GM18499 (cell line): Measurements from ENCODE around the gene MTMR1.

Source experiments
- ATAC-seq: cut with Tn5 transposase; IDR thresholded peaks from one replicate; pipeline ENCODE4 v1.9.1; 2021; ENCODE audit warnings: moderate number of reproducible peaks; ENCODE audit not compliant: insufficient read depth, unreplicated experiment

The MTMR1 gene

DNA sequence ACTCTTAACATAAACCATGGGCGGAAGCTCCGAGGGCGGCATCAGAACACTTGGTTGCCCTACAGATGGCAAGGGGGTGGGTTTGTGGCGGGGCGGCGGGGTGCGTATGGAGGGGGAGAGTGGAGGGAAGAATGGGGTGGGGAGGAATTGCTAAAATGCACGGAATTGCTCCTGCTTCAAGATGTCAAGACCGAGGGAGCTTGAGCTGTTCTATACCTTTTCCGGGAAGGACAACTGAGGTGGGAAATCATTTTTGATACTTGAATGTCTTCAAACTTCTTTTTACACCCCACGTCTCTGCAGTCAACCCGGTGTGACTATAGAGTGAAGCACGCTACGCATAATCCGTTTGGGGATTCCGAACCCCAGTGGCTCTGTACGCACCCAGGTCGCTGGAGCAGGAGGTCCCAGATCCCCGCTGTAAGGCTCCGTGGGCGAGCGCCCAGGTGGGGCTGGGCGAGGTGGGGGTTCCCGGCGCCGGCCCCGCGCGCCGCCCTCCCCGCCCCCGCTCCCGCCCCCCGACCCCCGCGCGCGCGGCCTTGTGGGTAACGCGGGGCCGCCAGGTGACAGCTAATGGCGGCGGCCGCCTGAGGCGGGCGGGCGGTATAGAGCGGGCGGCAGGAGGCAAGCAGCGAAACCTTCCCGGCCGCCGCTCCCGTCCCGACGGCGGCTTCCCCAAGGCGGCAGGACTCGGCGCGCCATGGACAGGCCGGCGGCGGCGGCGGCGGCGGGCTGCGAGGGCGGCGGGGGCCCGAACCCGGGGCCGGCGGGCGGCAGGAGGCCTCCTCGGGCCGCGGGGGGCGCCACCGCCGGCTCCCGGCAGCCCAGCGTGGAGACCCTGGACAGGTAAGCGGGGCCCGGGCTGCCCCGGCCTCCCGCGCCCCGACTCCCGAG lies at the start of gene MTMR1:
Gene MTMR1 (plus strand): TSS at position 566 of the 894 bp plus-strand sequence. CDS start 135 bp downstream, at position 701.
- no peak for ATAC-seq

DNA sequence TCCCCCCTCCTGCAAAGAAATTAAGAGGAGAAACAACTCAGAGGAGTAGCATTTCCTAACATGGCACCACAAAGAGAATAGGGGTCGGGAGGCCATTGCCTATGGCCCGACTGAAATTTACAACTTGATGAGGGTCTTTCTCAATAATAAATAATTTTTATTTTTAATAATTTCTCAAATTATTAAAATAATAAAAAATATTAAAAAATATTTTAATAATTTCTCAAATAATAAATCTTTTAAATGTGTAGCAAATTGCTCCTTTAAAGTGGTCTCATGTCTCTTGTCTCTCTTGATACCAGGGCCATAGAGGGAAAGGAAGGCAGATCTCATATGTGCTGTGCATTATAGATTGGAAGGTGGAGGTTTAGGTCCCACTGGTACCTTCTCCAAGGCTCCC lies 49.2 kb upstream of the MTMR1 start:
- ATAC-seq, result no peak

DNA sequence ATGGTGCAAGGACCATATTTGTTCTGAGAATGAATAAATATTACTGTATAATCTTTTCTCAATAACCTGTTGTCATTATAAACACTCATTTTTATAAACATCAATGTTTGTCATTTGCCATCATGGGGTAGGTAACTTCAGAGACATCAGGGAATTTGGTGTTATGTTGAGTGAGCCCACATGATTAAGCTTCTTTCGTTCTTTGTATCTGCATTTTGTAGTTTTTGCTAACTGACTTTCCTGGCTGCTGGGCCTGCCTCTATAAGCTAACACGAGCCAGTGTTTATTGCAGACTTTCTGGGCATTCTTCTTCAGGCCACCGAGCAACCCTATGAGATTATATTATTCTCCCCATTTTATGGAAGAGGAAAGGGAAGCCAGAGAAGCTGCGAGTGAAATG lies 48.8 kb upstream of the MTMR1 start:
- ATAC-seq, result no peak

DNA sequence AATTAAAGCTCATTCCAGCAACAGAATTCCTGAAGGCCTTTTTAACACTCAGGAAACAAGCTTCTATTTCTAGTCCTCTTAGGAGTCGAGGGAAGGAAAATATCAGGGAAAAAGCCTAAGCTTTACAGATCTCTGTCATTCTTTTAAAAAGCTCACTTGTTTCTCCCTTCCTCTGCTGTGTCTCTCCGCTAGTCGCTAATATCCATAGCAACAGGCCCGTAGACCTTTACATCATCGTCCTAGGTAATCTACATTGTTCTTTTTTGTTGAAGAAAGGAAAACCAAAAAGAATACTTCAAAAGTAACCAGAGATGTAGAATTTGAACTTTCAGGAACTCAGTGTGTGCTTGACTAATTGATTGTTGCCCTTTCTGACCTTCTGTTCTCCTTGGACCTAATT lies 45.9 kb upstream of the MTMR1 start:
- no peak for ATAC-seq

DNA sequence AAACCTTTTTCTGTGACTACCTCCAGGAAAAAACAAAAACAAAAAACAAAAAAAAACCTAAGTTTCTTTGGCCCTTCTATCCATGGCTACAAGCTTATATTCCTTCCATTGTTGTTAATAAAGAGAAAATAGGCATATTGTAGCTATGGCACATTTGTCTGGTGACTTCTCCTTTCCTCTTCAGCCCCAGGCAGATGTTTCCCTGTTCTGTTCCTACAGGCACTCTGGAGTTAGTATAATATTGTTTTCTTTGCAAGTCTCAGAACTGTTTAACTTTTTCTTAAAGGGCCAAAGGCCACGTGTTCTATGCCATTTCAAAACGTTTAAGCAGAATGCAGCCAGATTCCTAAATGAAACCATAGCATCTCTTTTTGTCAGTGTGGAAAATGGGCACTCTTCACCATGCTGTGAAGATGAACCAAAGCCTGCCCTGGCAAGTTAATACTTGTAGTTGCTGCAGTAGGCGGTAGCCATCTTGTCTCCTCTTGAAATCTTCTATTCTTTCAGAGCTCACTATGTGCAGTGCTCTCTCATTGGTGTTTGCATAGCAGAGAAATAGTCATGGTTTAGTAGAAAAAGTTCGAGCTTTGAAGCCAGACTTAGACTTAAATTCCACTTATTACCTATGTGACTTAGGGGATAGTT lies 44.8 kb upstream of the MTMR1 start:
- ATAC-seq, result no peak

DNA sequence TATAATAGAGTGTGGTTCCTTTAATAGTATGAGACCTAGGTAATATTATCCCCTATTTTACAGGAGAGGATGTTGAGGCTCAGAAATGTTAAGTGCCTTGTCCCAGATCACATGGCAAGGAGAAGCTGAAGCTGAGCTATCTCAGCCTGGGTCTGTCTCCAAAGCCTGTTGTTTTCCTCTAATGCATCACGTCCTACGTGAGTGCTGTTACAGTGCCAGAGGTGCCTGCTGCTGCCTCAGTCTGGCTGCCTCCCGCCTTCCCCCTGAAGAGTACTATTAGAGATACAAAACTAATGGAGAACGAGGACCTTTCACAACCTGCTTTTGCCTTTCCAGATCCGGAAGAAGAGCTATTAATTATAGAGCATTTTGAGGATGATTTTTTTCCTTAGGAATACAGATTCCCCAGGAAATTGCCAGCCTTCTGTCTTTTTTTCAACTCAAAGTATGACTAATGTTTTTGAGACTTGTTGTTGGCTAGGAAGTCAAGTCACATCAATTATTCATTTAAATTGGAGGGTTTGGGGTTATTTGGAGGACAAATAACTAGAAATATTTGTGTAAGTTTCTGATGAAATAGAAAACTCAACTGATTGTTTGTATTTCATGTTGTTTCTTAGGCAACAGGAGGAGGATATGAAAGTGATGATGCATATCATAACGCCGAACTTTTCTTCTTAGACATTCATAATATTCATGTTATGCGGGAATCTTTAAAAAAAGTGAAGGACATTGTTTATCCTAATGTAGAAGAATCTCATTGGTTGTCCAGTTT lies 43.9 kb upstream of the MTMR1 start:
- no peak for ATAC-seq

DNA sequence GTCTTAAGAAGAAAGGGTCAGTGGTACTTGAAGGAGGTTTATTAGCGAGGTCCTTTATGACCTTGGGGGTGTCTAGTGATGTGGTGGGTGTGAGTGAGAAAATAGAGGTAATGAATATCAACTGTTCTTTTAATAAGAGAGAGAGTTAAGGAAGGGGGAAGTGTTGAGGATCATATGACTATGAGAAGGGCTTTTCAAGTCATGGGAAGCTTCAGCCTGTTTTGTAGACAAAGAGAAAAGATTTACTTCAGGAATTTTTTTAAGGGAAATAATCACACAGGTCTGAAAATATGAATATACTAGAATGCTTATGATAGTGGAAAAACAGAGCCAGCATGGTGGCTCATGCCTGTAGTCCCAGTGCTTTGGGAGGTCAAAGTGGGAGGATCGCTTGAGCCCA lies 41.3 kb upstream of the MTMR1 start:
- ATAC-seq, result no peak

DNA sequence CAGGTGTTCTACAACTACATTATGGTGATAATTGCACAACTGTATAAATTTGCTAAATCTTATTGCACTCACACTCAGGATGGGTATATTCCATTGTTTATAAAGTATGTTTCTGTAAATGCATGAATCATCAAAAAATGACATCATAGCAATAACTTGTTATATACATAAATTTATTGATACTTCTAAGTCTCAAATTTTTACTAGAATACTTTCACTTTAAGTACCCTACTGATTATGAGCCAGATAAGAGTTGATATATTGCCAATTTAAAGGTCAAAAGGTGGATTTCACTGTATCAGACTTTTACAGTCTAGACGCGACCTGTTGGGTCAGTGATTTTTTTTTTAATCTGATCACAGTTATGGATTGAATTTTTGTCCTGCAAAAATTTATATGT lies 37.4 kb upstream of the MTMR1 start:
- no peak for ATAC-seq

DNA sequence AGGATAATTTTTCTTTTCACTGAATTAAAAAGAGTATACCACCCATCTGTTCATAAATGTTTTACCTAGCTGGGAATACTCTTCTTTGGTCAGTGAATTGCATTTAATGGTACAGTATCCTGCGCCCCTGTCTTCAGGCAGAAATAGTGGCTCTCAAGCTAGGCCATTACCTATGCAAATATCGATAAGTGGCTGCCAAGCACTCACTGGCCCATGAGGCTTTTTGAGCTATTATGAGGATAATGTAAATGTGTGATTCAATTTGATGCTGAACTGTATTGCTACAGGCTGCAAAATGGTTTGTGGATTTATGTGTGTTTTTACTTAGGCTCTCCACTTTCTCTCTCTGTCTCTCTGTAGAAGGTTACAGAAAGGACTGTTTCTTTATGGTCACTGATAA lies 30.1 kb upstream of the MTMR1 start:
- ATAC-seq, result no peak

DNA sequence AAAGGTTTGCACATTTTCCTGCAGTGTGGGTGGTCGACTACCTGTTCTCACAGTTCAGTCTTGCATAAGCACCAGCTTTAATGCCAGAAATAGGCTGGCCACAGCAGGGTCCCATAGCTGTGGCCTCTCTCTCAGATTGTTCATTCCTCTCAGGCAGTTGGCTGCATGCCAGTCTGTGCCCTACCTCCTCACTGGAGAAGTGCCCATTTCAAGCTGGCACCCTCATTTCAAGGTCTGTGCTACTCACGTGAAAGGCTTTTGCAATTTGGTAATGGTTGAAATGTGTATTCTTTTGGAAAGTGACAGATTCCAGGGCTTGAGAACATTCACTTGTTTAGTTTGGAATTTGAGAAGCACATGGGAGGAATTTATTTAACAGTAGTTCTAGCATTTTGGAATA lies 28.9 kb upstream of the MTMR1 start:
- no peak for ATAC-seq

DNA sequence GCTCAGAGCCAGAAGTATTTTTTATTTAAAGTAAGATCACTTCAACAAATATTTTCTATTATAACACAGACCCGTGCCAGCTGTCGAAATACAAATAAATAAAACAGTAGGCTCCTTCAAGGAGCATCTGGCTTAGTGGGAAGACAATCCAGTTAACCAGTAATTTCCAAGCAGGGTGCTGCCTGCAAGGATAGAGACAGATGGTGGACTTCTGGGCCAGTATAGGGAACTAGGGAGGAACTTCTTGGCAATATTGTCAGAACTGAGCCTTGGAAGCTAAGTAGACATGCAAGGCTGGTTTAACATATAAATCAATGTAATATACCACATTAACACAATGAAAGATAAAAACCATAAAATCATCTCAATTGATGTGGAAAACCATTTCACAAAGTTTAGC lies 17.0 kb upstream of the MTMR1 start:
- no peak for ATAC-seq

DNA sequence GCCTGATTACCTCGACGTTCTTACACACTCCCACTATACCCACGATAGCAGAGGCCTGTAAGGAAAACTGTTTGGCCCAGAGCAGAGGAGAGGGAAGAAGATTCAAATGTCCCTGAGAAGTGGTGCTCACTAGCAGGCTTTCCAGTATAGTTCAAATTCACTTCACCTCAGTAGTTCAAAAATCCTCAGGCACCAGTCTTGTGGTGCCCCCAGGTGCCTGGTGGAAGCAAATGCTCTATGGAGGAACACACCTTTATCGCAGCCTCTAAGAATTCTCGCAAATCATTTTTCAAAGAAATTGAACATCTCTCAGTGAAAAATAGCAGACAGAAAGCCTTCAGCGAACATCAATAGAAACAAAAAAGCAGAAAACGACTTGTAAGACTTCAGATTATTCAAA lies 12.2 kb upstream of the MTMR1 start:
- no peak for ATAC-seq

DNA sequence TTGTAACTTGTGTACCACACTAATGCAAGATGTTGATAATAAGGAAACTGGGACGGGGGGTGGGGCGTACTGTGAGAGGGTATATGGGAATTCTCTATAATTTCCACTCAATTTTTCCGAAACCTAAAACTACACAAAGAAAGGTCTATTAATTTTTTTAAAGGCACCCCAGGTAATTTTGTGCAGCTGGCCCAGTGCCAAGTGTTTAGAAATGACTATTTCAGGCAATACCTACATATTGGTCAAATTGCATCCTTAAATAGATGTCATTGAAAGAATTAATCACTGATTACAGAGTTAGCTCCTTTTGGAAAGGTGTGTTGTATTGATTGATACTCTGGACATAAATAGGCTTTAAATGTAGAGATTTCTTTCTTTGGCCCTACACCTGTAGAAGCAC lies 10.1 kb upstream of the MTMR1 start:
- ATAC-seq, result no peak

DNA sequence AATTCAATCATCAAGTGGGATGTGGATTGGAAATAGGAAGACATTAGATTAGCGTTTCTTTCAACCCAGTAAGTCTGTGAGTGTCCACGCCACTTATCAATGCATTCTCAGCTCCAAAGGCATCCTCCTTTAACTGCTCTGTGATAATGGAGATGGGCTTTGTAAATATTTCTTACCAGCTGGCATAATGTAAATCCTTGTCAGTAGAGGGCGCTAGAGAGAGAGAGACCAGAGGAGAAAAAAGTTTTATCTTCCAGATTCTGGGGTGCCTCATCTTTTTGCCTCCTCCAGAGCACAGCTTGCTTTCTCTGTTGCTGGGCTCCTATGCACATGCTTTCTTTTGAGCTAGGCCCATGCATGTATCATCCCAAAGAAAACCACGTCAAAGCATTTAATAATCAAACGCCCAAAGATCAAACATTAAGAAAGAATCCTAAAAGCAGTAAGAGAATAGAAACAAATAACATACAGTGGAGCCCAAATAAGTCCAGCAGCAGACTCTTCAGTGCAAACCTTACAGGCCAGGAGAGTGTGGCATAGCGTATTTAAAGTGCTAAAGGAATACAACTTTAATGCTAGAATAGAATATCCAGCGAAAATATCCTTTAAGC lies 9.6 kb upstream of the MTMR1 start:
- ATAC-seq, result no peak

DNA sequence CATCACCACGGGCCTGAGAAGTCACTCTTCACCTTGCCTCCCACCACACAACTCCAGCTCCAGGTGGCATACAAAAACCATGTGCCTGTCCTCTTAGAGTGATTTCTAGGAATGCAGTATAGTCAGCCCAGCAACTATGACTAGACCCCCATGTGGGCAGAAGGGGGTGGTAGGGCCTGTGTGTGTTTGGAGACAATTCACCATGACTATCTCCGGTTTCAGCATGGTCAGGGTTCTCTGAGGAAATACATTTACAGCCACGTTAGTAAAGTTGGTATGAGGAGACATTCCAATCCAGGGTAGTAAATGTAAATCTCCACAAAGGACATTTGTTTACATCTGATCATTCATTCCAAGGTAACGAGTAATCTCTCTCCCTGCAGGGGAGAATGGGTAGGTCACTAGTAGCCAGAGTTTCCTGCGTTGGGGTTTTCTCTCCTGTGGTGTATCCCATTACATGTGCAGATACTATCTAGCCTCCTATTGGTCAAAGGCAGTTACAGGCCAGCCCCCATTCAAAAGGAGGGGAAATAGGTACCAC lies 4.2 kb upstream of the MTMR1 start:
- no peak for ATAC-seq

DNA sequence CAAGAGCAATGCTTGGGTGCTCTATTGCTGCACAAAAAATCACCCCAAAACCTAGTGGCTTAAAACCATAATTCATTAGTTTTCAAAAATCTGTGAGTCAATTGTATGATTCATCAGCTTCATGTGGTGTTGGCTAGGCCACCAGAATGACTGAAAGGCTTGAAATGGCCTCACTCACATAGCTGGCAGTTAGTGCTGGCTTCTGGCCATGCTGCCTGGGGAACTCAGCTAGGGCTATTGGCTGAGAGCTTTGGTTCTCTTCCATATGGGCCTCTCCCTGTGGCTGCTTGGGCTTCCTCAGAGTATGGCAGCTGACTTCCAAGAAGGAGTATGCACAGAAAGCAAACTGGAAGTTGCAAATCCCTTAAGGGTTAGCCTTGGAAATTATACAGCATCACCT lies 3.1 kb upstream of the MTMR1 start:
- ATAC-seq, result no peak

DNA sequence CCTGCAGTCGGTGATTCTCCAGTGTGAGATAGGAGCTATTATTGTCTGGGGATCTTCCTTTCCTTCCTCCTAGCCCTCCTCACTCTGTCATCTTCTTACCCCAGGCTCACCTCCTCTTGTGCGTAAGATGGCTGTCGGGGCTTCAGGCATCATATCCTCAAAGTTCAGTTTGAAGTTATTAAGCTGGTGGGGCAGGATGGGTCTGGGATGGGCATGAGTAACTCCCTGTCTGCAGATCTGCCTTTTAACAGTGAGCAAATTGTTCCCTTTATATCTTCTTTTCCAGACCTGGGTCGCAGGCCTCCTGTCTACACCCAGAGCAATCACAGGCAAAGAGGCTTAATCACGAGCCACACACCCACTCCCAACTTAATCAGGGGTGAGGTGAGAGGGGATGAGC lies 900 bp upstream of the MTMR1 start:
- ATAC-seq, result no peak

DNA sequence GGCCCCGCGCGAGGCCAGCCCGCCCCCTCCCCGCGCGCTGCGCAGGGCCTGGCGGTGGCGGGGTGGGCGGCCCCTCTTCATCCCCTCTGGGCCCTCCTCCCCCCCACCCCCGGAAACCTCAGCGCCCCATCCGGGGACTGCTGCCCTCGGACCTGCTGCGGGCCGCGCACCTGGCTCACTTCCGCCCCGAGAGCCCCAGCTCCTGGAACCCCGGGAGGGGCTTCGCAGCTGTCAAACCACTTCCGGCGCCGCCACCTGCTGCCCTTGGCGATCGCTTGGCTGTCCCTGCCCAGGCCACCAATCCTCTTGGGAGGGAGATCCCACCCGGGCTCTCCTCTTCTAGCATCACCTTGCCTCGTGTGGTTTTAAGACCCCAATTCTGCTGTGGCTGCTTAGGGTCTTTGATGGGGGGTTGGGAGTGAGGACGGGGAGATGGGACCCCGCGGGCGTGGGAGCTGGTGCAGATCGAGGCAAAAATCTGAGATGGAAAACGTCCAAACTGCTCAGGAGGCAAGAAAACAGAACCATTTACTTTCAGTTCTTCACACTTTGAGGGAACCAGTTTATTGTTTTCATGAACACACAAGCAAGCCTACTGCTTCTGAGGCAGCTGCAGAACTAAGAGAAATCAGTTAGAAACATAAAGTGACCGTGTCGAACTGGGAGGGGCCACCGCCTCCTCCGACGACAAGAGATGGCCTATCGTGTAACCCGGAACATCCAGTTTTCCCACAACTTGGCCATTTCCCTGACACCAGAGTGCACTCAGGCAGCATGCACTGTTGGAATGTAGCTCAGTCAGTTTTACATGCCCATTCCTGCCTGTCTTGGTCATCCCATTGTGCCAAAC lies 754 bp downstream of the MTMR1 start:
- peak; percentile 39 for ATAC-seq

DNA sequence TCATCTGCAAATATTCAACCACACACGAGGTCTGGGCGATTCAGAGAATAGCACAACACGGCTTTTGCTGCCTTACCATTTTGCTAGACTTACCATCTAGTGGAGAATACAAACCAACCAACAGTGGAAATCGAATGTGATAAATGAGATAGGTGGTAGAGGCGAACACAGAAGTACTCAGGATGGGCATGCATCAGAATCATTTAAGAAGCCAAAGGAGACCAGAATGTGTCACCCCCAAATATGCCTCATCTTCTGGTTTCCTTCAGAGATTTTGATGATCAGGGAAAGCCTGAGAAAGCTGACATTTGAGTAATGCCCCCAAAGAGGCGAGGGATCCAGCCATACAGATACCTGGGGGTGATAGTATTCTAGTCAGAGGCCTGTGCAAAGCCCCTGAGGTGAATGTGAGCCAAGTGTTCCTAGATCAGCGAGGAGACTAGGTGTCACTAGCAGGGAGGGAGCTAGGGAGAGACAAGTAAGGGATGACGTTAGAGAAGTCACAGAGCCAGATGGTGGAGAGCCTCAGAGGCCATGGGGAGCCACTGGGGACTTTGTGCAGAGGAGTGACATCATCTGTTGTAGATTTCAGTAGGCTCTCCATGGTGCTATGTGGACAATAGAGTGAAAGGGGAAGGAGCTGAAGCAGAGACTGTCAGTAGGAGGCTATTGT lies 1.7 kb downstream of the MTMR1 start:
- no peak for ATAC-seq
